Muscle of leg (tissue), 9 donors: ENCODE measurements around the gene SAMD8. TPM values are rescaled to one million over a fixed set of nuclear protein-coding genes. Genes with fewer than 3 reads are reported as not detected.

Experiments
- polyA plus RNA-seq, 8 donors: library from polyadenylated mRNA; unstranded; fragments of 120-200 nt; gene quantifications; one replicate each; pipeline versions ENCODE4 v1.2.1 to v1.2.3, GENCODE V29; 2013; ENCODE audit warnings: inconsistent platforms in 1 of 8, low replicate concordance in 1 of 8; ENCODE audit not compliant: insufficient read length in 8 of 8, insufficient read depth in 1 of 8
- total RNA-seq: library from RNA; stranded (reverse); fragments of 120-200 nt; gene quantifications from one replicate; pipeline ENCODE4 v1.2.4, GENCODE V29; 2013

The SAMD8 gene
- total and polyA plus RNA-seq, 9 donors: 9.2 to 15.6 (median 11.3) TPM

Other genes starting within 250 kb of the SAMD8 start
- gene VDAC2, start 99.1 kb downstream of the SAMD8 start, total RNA-seq: 186 TPM
- 100 to 1,000 TPM; 236 to 334 (median 279) TPM for gene VDAC2, start 99.1 kb downstream of the SAMD8 start, polyA plus RNA-seq
- 6.9 TPM for gene COMTD1, start 124.3 kb downstream of the SAMD8 start, total RNA-seq
- gene COMTD1, start 124.3 kb downstream of the SAMD8 start, polyA plus RNA-seq: 1 to 10 TPM; 3.5 to 8.4 (median 4.4) TPM